ENCODE measurements around the gene NIT2.
A peak's percentile ranks its signal among the peaks of the same experiment; 100 is the strongest.

Gene NIT2

GRCh38 chr3:100395679-100396431 lies 61.3 kb downstream of the NIT2 start:
- no peak for DNase-seq (ENCODE audit: low read depth in 2 of 2, low spot score in 1 of 2)

GRCh38 chr3:100396967-100397366 lies 62.4 kb downstream of the NIT2 start:
- DNase-seq (ENCODE audit: low read depth in 2 of 2, low spot score in 1 of 2): no peak

GRCh38 chr3:100399341-100400071 lies 64.9 kb downstream of the NIT2 start:
- DNase-seq (ENCODE audit: low read depth in 2 of 2, low spot score in 1 of 2): no peak

GRCh38 chr3:100400419-100400779 lies 65.8 kb downstream of the NIT2 start:
- DNase-seq (ENCODE audit: low read depth in 2 of 2, low spot score in 1 of 2): peak; percentile 2 to 4

GRCh38 chr3:100400780-100401673 lies 66.5 kb downstream of the NIT2 start, which contains the start of the genes LNP1 and TOMM70:
LNP1 (plus strand) TSS chr3:100401539; CDS start chr3:100429730, 28,191 bp downstream.
TOMM70 (minus strand) TSS chr3:100401089; CDS start chr3:100400949, 140 bp downstream.
- peak; percentile 91 to 92 for DNase-seq (ENCODE audit: low read depth in 2 of 2, low spot score in 1 of 2)

- peak; percentile 7 to 12 for DNase-seq (ENCODE audit: low read depth in 2 of 2, low spot score in 1 of 2)
These were observed 67.1 kb downstream of the NIT2 start for GRCh38 chr3:100401674-100402041.

GRCh38 chr3:100402256-100402655 lies 67.7 kb downstream of the NIT2 start:
- DNase-seq (ENCODE audit: low read depth in 2 of 2, low spot score in 1 of 2): no peak

GRCh38 chr3:100402891-100403290 lies 68.3 kb downstream of the NIT2 start:
- DNase-seq (ENCODE audit: low read depth in 2 of 2, low spot score in 1 of 2): no peak

- DNase-seq (ENCODE audit: low read depth in 2 of 2, low spot score in 1 of 2): no peak
These were observed 69.0 kb downstream of the NIT2 start for GRCh38 chr3:100403362-100404249.

- no peak for DNase-seq (ENCODE audit: low read depth in 2 of 2, low spot score in 1 of 2)
These were observed 69.6 kb downstream of the NIT2 start for GRCh38 chr3:100404250-100404548.

- no peak for DNase-seq (ENCODE audit: low read depth in 2 of 2, low spot score in 1 of 2)
These were observed 72.6 kb downstream of the NIT2 start for GRCh38 chr3:100407164-100407563.

GRCh38 chr3:100407977-100408532 lies 73.5 kb downstream of the NIT2 start:
- no peak for DNase-seq (ENCODE audit: low read depth in 2 of 2, low spot score in 1 of 2)

Measured in stimulated activated CD8-positive, alpha-beta memory T cell treated with anti-CD3 and anti-CD28 coated beads, Interleukin-4, amount 100 ng/mL, for 4 hours (primary cell).